ENCODE measurements around the gene NAXE.
"Not testable (repeated sequence)": the region's sequence is repeated elsewhere in the genome, so short reads cannot be mapped to it uniquely, and the experiment has no call there.

- TF ChIP-seq CTCF, EZH2 (IDR thresholded peaks at IDR 0.05): not testable (repeated sequence)
Measured at GRCh38 chr1:156552937-156553336, 38.6 kb upstream of the NAXE start.

Measured in neural progenitor cell (in vitro differentiated cells).